HFF-Myc (cell line): ENCODE measurements around the gene GDE1.

Experiments used
- DNase-seq: peaks from one replicate; pipeline ENCODE4 v3.0.0-alpha.2; 2011; ENCODE audit warnings: low read depth; ENCODE audit errors: extremely low read depth
- H3K4me3 ChIP-seq: replicated peaks from 2 replicates; pipeline ENCODE4 v1.5.1; 2011; ENCODE audit warnings: low read depth, mild to moderate bottlenecking, control low read depth, low read length
- CTCF ChIP-seq: IDR thresholded peaks from 2 replicates; pipeline ENCODE4 v1.5.1; 2012; ENCODE audit warnings: mild to moderate bottlenecking, low read depth, low read length, control low read depth; ENCODE audit errors: missing control alignments

Gene GDE1

GRCh38 chr16:19517424-19518089 is 4.3 kb downstream of the GDE1 start:
- H3K4me3 ChIP-seq: no peak overlapping the region
- no peak for DNase-seq
- TF ChIP-seq CTCF: no peak

- no peak overlapping the region for H3K4me3 ChIP-seq
- no peak for DNase-seq
- TF ChIP-seq CTCF: no peak
Measured at GRCh38 chr16:19515757-19516156, 6.1 kb downstream of the GDE1 start.

GRCh38 chr16:19513377-19514053 is 8.4 kb downstream of the GDE1 start:
- TF ChIP-seq CTCF: no peak
- H3K4me3 ChIP-seq: no peak overlapping the region
- DNase-seq: no peak

- no peak for TF ChIP-seq CTCF
- no peak overlapping the region for H3K4me3 ChIP-seq
- no peak for DNase-seq
Measured at GRCh38 chr16:19512297-19512696, 9.6 kb downstream of the GDE1 start.

GRCh38 chr16:19507867-19508266 is 14.0 kb downstream of the GDE1 start:
- H3K4me3 ChIP-seq: no peak overlapping the region
- no peak for TF ChIP-seq CTCF
- no peak for DNase-seq

GRCh38 chr16:19506965-19507364 is 14.9 kb downstream of the GDE1 start:
- TF ChIP-seq CTCF: no peak
- no peak for DNase-seq
- H3K4me3 ChIP-seq: no peak overlapping the region
